Upper lobe of left lung (tissue), 6 donors: ENCODE data around the gene OR51M1. TPM values are rescaled to one million over a fixed set of nuclear protein-coding genes. Genes with fewer than 3 reads are reported as not detected.
"Not testable (repeated sequence)": the region's sequence is repeated elsewhere in the genome, so short reads cannot be mapped to it uniquely, and the experiment has no call there.

Experiments
- ATAC-seq, 2 donors: fragments of 200-7000 bp; cut with Tn5 transposase; one replicate each; pipeline ENCODE4 v1.9.1; 2022; ENCODE audit warnings: mild to moderate bottlenecking in 2 of 2, moderate library complexity in 2 of 2; ENCODE audit not compliant: low FRiP score in 2 of 2
- DNase-seq, 2 donors: peaks; one replicate each; pipeline ENCODE4 v3.0.0-alpha.2; 2019 to 2020
- H3K27ac ChIP-seq, 4 donors: fragments of 200-600 bp; sonication (generic); one replicate each; pipeline ENCODE4 v1.5.1; 2016 to 2019
- H3K27me3 ChIP-seq, 4 donors: fragments of 200-600 bp; sonication (generic); one replicate each; pipeline ENCODE4 v1.5.1; 2017 to 2019
- H3K36me3 ChIP-seq, 4 donors: fragments of 200-600 bp; sonication (generic); one replicate each; pipeline ENCODE4 v1.5.1; 2016 to 2019
- H3K4me1 ChIP-seq, 4 donors: fragments of 200-600 bp; sonication (generic); one replicate each; pipeline ENCODE4 v1.5.1; 2018 to 2019
- H3K4me3 ChIP-seq, 4 donors: fragments of 200-600 bp; sonication (generic); one replicate each; pipeline ENCODE4 v1.5.1; 2017 to 2019; ENCODE audit warnings: mild to moderate bottlenecking in 2 of 4, moderate library complexity in 1 of 4
- H3K9me3 ChIP-seq, 4 donors: fragments of 200-600 bp; sonication (generic); one replicate each; pipeline ENCODE4 v1.5.1; 2018 to 2019
- EP300 ChIP-seq, 4 donors: sonication (generic); formaldehyde crosslinking; IDR thresholded peaks; one replicate each; pipeline ENCODE4 v1.5.1; 2017; ENCODE audit warnings: antibody characterized with exemption in 4 of 4, control low read depth in 2 of 4
- POLR2A ChIP-seq, 4 donors: fragments of 450-650 bp; IDR thresholded peaks; one replicate each; pipeline ENCODE4 v1.5.1; 2016 to 2017; ENCODE audit warnings: antibody characterized with exemption in 4 of 4, mild to moderate bottlenecking in 2 of 4
- POLR2AphosphoS5 ChIP-seq, 2 donors: sonication (generic); formaldehyde crosslinking; IDR thresholded peaks; one replicate each; pipeline ENCODE4 v1.5.1; 2017; ENCODE audit warnings: antibody characterized with exemption in 2 of 2
- WGBS, 2 donors: methylation state at CpG; one replicate each; pipeline ENCODE4 v1.1.5; 2017 to 2018; 5-methylcytosine and 5-hydroxymethylcytosine counted together
- total RNA-seq, 6 donors: library from RNA; depleted of rRNA in 4 of 6; stranded (reverse); fragments of >200 nt in 4 of 6; gene quantifications; one replicate each; pipeline versions ENCODE4 v1.1.0 to v1.2.1, GENCODE V29; 2016 to 2021
- TF ChIP-seq, protein P1 (sequence below), 6 experiments: fragments of 450-650 bp in 4 of 6; fragments of 200-600 bp in 2 of 6; sonication (generic) in 2 of 6; IDR thresholded peaks; one replicate each; pipeline ENCODE4 v1.5.1; 2016 to 2019; ENCODE audit warnings: antibody characterized with exemption in 6 of 6
- donor health status: DM: no; HTN: no; CAD: no; lungs with moderate emphysema.
- donor health status: DM: no; HTN: yes; CAD: no; lungs with severe emphysema.

Gene OR51M1
- total RNA-seq, 6 donors from 2014 or later: not detected

- 50 to 65% methylated on average over 3 of the region's 3 CpGs for WGBS, 2 donors
- no peak for DNase-seq
- H3K27me3 ChIP-seq: no peaks in the 10 kb centered on the region
- ATAC-seq: no peak
- no peak overlapping the region for H3K27ac ChIP-seq
- H3K4me3 ChIP-seq: no peak overlapping the region
- no peak for TF ChIP-seq EP300 (IDR thresholded peaks at IDR 0.05)
- TF ChIP-seq, protein P1, sequence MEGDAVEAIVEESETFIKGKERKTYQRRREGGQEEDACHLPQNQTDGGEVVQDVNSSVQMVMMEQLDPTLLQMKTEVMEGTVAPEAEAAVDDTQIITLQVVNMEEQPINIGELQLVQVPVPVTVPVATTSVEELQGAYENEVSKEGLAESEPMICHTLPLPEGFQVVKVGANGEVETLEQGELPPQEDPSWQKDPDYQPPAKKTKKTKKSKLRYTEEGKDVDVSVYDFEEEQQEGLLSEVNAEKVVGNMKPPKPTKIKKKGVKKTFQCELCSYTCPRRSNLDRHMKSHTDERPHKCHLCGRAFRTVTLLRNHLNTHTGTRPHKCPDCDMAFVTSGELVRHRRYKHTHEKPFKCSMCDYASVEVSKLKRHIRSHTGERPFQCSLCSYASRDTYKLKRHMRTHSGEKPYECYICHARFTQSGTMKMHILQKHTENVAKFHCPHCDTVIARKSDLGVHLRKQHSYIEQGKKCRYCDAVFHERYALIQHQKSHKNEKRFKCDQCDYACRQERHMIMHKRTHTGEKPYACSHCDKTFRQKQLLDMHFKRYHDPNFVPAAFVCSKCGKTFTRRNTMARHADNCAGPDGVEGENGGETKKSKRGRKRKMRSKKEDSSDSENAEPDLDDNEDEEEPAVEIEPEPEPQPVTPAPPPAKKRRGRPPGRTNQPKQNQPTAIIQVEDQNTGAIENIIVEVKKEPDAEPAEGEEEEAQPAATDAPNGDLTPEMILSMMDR (IDR thresholded peaks at IDR 0.05): no peak
- H3K36me3 ChIP-seq: no peaks in the 10 kb centered on the region
- no peaks in the 10 kb centered on the region for H3K4me1 ChIP-seq
- H3K9me3 ChIP-seq: no peaks in the 10 kb centered on the region
Observed at GRCh38 chr11:5362017-5362625, 21.5 kb upstream of the OR51M1 start.

GRCh38 chr11:5363679-5364078 is 19.9 kb upstream of the OR51M1 start:
- ATAC-seq: no peak
- no peak for DNase-seq
- Histone ChIP-seq H3K27ac (no peak overlapping the region), H3K4me3 (no peak overlapping the region), H3K36me3 (no peaks in the 10 kb centered on the region), H3K9me3 (no peaks in the 10 kb centered on the region), H3K4me1 (no peaks in the 10 kb centered on the region), H3K27me3 (no peaks in the 10 kb centered on the region)
- TF ChIP-seq POLR2AphosphoS5 (IDR thresholded peaks at IDR 0.05) (no peak), EP300 (IDR thresholded peaks at IDR 0.05) (no peak), POLR2A (IDR thresholded peaks at IDR 0.05) (no peak)
- TF ChIP-seq, protein P1 (IDR thresholded peaks at IDR 0.05): no peak
- 85 to 96% methylated on average over 1 of the region's 1 CpG for WGBS, 2 donors

- H3K4me1 ChIP-seq: no peaks in the 10 kb centered on the region
- H3K4me3 ChIP-seq: no peak overlapping the region
- 48 to 63% methylated on average over 2 of the region's 2 CpGs for WGBS, 2 donors
- H3K27ac ChIP-seq: no peak overlapping the region
- no peaks in the 10 kb centered on the region for H3K9me3 ChIP-seq
- no peaks in the 10 kb centered on the region for H3K27me3 ChIP-seq
- TF ChIP-seq, protein P1 (IDR thresholded peaks at IDR 0.05): no peak
- no peak for TF ChIP-seq EP300 (IDR thresholded peaks at IDR 0.05)
- TF ChIP-seq POLR2AphosphoS5 (IDR thresholded peaks at IDR 0.05): no peak
- TF ChIP-seq POLR2A (IDR thresholded peaks at IDR 0.05): no peak
- DNase-seq (no peak), ATAC-seq (no peak)
- no peaks in the 10 kb centered on the region for H3K36me3 ChIP-seq
Observed at GRCh38 chr11:5364214-5364613, 19.4 kb upstream of the OR51M1 start.

DNA sequence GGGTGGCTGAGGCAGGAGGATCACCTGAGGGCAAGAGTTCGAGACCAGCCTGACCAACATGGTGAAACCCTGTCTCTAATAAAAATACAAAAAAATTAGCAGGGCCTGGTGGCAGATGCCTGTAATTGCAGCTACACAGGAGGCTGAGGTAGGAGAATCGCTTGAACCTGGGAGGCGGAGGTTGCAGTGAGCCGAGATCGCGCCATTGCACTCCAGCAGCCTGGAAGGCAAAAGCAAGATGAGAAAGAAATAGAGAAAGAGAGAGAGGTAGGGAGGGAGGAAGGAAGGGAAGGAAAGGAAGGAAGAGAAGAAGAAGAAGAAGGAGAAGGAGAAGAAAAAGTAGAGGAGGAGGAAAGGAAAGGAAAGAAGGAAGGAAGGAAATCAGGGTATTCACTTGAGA is 17.2 kb upstream of the OR51M1 start:
- DNase-seq, H3K27me3 ChIP-seq, H3K36me3 ChIP-seq, H3K9me3 ChIP-seq, H3K4me3 ChIP-seq, H3K4me1 ChIP-seq, H3K27ac ChIP-seq, ATAC-seq: not testable (repeated sequence)
- WGBS, 2 donors: 84 to 89% methylated on average over 6 of the region's 6 CpGs

- ATAC-seq: no peak
- 32 to 71% methylated on average over 1 of the region's 1 CpG for WGBS, 2 donors
Observed at GRCh38 chr11:5366856-5367255, 16.8 kb upstream of the OR51M1 start.

More at GRCh38 chr11:5366856-5367255, 16.8 kb upstream of the OR51M1 start:
- no peak overlapping the region for H3K4me3 ChIP-seq
- DNase-seq: no peak
- H3K27me3 ChIP-seq: no peaks in the 10 kb centered on the region
- no peaks in the 10 kb centered on the region for H3K9me3 ChIP-seq
- H3K4me1 ChIP-seq: no peaks in the 10 kb centered on the region
- no peak overlapping the region for H3K27ac ChIP-seq
- TF ChIP-seq, protein P1 (IDR thresholded peaks at IDR 0.05): no peak
- TF ChIP-seq EP300 (IDR thresholded peaks at IDR 0.05): no peak
- TF ChIP-seq POLR2A (IDR thresholded peaks at IDR 0.05): no peak
- TF ChIP-seq POLR2AphosphoS5 (IDR thresholded peaks at IDR 0.05): no peak
- H3K36me3 ChIP-seq: no peaks in the 10 kb centered on the region
